Stimulated activated CD4-positive, alpha-beta T cell treated with anti-CD3 and anti-CD28 coated beads, Interleukin-4, amount 100 ng/mL, for 48 hours (primary cell): ENCODE results near the gene SCAP.
"Not testable (repeated sequence)": the region's sequence is repeated elsewhere in the genome, so short reads cannot be mapped to it uniquely, and the experiment has no call there.

Experiments
- DNase-seq, 2 donors: peaks; one replicate each; pipeline ENCODE4 v3.0.0-alpha.2; 2020; ENCODE audit warnings: low read depth in 2 of 2

The SCAP gene

DNA sequence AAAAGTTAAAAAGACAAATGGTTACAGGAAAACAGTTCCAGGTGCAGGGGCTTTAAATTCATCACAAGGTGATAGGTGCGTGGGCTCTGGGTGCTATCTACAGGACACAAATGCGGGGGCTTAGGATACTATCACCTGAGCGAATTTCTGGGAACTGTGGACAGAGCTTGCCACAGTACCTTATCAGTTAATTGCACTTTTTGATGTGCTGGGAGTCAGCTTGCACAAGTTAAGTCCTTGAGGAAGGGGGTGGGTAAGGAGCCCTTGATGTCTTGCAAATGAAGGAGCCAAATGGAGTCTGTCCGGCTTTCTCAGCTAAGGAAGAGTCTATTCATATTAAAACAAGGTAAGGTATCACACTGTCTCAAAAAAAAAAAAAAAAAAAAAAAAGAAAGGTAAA lies 6.0 kb upstream of the SCAP start:
- not testable (repeated sequence) for DNase-seq

DNA sequence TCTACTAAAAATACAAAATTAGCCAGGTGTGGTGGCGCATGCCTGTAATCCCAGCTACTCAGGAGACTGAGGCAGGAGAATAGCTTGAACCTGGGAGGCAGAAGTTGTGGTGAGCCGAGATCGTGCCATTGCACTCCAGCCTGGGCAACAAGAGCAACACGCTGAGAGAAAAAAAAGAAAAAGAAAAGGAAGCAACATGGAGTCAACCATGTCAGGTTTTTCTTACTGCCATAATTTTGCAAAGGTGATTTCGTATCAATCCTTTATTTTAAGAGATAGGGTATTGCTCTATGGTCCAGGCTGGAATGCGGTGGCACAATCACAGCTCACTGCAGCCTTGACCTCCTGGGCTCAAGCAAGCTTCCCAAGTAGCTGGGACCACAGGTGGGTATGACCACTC lies 4.5 kb upstream of the SCAP start:
- not testable (repeated sequence) for DNase-seq

DNA sequence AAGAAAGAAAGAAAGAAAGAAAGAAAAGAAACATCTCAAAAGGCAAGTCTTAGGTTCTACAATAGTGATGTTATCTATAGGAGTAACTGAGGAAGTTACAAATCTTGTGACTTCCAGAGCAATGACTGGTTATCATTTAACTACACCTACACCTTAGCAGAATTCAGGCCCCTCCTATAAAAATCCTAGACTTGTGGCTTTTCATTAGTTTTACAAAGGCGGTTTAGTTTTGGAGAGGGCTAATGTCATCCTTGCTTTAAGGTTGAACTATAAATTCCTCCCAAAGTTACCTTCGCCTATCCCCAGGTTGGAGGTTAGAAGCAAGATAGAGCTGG lies 4.1 kb upstream of the SCAP start:
- no peak for DNase-seq

DNA sequence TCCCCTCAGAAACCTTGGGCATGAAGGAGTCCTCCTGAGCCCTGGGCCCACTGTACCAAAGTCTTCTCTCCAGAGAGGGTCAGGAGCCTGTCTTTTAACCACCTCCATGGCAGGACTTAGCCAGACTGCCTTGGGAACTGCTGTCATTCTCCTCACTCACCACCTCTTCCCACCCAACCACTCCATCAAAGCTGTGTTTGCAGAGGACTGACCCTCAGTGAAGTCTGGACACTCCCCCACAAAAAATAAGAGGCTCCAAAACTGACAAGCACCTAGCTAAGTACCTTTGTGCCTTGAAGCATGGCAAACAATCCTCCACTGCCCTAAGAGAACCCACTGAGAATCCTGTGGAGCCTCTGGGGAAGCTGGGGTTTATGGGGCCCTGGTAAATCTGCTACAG lies 2.3 kb upstream of the SCAP start:
- no peak for DNase-seq

DNA sequence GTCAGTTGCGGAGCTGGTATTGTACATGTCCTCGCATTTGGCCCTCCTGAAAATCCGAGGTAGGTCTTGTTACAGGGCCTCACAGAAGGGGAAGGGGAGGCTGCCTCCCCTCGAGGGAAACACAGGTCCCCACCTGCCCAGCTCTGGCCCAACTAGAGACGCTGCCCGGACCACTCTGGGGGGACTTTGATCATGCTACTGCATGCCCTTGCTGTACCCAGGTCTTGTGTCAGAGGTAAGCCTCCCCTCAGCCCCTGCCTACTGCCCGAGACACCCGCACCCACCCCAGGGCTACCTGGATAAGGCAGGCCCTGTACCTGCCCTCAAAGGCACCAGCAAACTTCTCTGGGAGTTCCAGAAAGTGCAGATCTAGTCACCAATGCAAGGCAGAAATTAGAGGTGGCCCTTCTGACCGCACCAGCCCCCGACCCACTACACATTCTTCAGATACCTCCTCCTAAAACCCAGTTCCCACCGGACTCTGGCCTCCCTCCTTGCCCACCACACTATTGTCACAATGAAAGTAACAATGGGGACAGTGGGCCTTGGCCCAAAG lies 981 bp upstream of the SCAP start:
- no peak for DNase-seq

DNA sequence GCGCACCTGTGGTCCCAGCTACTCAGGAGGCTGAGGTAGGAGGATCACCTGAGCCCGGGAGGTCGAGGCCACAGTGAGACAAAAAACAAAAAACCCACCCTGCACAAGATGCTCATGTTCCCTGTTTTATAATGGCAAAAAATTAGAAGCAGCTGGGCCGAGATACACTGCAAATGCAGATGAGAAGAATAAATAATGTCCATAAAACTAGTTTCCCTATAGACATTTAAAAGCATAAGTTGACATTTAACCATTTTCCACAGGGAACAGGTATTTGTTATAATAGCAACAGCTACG lies 537 bp upstream of the SCAP start:
- DNase-seq, result no peak

DNA sequence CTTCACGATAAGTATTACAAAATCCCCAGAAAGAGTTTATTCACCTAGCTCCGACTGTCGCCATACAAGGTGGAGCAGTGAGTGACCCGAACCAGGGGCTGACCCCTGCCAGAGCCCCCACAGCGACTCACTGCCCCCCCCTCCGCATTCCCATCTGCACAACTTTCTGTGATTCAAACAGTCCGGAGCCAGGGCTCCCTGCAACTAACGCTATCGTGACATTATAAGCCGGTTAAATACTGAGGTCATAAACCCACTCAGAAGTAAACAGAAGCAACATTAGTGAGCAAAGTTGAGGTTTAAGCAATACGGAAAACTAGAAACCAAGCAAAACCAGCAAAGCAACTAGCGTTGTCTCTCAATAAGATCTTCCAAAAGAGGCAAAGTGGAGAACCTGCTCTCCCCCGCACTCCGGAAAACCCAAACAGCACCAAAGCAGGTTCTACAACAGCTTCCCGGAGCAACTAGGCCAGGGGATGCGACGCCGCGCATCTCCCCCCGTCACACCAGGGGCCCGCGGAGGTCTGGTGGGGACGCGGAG lies 642 bp downstream of the SCAP start:
- DNase-seq, result peak in 1 of 2 donors; percentile 22

DNA sequence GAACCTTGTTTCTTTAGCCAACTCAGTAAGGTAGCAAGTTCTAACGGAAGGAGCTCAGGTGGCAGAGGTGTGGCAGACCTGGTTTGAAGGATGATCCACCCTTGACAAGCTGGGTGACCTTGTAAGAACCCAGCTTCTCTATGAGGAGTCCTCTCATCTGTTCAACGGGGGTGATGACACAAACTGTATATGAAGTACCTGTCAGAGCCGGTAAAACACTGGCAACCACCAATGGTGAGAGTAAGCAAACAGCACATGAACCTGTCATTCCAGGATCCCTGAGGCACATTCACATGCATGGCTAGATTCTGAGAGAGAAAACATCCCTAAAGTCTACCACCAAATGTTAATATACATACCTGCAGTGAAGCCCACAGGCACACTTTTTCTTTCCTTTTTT lies 2.4 kb downstream of the SCAP start:
- no peak for DNase-seq

DNA sequence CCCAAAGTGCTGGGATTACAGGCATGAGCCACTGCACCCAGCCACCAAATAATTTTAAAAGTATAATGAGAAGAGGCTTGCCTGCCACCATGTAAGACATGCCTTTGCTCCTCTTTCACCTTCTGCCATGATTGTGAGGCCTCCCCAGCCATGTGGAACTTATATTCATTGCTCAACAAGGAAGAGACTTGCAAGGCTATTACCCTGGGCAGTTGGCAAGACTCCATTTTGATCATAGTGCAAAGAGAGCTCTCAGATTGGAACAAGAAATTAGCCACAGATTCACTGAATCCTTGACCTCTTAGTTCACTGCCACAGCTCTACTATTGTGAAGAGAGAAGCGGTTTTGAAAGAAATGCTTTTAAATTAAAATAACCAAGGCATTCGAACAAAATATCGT lies 6.1 kb downstream of the SCAP start:
- no peak for DNase-seq

DNA sequence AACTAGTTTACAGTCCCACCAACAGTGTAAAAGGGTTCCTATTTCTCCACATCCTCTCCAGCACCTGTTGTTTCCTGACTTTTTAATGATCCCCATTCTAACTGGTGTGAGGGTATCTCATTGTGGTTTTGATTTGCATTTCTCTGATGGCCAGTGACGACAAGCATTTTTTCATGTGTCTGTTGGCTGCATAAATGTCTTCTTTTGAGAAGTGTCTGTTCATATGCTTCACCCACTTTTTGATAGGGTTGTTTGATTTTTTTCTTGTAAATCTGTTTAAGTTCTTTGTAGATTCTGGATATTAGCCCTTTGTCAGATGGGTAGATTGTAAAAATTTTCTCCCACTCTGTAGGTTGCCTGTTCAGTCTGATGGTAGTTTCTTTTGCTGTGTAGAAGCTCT lies 7.4 kb downstream of the SCAP start:
- not testable (repeated sequence) for DNase-seq

DNA sequence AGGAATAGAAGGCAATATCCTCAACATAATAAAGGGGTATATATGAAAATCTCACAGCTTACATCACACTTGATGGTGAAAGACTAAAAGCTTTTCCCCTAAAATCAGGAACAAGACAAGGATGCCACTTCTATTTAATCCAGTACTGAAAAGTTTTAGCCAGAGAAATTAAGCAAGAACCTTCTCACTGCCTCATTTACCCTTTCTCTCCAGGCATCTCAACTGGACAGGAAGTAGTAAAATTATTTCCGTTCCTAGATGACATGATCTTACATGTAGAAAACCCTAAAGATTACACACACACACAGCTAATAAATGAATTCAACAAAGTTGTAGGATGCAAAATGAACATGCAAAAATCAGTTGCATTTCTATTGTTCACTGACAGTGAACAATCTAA lies 11.2 kb downstream of the SCAP start:
- no peak for DNase-seq

DNA sequence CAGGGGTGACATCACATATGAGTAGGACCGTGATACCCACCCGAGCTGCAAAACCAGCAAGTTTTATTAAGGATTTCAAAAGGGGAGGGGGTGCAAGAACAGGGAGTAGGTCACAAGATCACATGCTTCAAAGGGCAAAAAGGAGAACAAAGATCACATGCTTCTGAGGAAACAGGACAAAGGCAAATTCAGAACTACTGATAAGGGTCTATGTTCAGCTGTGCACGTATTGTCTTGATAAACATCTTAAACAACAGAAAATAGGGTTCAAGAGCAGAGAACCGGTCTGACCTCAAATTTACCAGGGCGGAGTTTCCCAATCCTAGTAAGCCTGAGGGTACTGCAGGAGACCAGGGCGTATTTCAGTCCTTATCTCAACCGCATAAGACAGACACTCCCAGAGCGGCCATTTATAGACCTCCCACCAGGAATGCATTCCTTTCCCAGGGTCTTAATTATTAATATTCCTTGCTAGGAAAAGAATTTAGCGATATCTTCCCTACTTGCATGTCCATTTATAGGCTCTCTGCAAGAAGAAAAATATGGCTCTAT lies 16.1 kb downstream of the SCAP start:
- DNase-seq, result not testable (repeated sequence)

DNA sequence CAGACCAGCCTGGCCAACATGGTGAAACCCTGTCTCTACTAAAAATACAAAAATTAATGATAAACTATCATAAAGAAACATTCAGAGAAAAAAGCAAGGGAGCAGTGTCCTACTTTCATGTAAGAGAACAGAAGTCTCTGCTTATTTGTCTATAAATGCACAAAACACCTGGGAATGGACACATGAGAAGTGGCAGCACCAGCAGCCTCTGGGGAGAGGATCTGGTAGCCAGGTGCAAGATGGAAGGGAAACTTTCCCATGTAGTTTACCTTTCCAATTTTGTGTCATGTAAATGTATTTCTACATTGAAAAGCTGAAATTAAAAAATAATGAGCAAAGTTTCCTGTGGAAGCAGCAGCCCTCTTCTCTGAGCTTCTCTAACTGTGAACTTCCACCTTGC lies 18.8 kb downstream of the SCAP start:
- no peak for DNase-seq

DNA sequence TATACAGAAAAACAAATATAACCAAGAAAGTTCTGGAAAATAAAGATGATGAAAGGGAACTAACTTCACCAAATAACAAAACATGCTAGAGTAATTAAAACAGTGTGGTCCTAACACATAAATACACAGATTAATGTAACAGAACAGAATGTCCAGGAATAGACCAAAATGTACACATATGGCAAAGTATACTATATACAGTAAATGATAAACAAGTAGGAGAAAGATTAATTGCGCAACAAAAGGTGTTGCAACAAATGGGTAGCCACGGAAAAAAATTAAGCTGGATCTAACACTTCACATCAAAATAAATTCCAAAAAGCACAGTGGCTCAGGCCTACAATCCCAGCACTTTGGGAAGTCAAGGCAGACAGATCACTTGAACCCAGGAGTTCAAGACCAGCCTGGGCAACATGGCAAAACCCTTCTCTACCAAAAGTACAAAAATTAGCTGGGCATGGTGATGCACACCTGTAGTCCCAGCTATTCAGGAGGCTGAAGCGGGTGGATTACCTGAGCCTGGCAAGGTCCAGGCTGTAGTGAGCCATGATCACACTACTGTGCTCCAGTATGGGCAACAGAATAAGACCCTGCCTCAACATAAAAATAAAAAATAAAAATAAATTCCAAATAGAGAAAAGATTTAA lies 19.8 kb downstream of the SCAP start:
- DNase-seq, result no peak

DNA sequence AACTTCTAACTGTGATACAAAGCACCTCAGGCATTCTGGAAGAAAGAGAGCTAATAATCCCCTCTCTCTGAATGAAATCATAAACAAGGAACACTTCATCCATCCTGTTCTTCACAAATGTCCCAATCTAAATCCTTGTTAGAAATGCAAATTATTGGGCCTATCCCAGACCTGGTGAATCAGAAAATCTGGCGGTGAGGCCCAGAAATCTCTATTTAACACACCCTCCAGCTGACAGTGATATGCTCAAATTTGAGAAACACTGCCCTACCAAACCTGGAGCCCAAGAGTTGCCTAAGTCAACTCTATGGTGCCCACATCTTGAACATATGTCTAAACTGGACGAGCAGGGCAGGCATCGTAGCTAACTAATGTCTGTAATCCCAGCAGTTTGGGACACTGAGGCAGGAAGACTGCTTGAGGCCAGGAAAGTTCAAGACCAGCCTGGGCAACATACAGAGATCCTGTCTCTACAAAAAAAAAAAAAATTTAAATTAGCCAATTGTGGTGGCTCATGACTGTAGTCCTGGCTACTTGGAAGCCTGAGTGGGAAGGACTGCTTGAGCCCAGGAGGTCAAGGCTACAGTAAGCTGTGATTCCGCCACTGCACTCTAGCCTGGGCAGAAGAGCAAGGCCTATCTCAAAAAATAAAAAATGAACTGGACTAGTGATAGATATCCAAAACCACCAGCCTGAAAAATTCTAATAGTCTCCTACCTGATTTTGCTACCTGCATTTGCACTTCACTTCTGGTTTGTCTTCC lies 23.1 kb downstream of the SCAP start:
- DNase-seq, result no peak

DNA sequence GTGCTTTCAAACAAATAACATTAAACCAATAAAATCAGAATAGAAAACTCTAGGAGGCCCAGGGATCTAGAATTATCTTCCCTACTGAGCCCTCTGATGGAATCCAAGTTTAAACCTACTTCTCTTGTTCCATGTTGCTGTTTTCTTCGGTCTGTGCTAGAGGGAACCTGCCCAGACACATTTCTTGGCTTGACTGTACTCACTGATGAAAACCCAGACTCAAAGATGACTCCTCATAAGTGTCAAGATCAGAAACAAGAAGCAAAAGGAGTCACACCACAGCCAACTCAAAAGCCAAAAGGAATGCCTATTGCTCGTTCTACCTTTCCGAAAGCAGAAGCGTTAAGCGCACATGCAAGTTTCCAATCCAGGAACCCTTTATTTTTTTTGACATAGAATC lies 31.6 kb downstream of the SCAP start:
- no peak for DNase-seq

DNA sequence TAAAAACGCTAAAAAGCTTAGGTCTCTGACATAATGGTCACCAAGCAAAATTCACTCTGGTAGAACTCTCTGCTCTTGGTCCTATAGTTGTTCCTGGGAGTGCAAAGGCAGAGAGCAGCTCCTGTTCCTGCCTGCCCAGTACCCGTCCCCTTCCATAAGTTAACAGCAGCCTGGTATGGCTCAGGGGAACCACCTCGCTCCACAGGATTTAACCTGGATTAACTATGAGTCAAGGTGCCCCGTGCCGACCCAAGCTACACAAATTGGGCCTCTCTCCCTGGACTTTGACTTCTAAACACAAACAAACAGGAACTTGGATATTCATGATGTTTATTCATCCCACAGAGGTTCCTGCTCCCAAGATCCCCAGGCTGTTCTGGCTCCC lies 32.1 kb downstream of the SCAP start:
- DNase-seq, result no peak

DNA sequence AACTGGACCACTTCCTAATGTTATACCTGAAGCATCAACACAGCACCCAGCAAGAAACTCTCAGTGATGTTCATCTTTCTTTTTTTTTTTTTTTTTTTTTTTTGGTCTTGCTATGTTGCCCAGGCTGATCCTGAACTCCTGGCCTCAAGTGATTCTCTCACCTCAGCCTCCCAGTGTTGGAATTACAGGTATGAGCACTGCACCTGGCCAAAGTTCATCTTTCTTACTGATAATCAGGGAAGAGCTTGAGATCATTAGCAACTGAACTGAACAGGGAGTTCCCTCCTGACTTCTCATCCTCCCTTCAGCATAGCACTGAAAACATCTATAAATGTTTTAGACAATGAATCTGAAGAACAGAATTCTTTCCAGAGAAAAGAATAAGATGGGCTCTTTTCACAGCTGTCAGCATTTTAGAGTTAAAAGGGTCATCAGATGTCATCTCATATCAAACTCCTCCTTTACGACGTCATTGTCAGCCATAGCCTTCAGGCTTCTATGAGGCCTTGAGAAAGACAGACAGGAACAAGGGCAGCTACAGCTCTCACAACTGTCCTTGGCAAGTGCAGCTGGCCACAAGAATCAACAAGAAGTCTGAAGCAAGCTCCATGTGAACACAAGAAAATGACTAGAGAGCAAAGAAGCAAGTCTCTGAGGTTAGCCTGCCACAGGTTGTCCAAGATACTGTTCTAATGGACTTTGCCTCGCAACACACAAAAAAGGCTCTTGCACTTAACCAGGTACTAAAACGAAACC lies 33.8 kb downstream of the SCAP start:
- DNase-seq, result no peak

DNA sequence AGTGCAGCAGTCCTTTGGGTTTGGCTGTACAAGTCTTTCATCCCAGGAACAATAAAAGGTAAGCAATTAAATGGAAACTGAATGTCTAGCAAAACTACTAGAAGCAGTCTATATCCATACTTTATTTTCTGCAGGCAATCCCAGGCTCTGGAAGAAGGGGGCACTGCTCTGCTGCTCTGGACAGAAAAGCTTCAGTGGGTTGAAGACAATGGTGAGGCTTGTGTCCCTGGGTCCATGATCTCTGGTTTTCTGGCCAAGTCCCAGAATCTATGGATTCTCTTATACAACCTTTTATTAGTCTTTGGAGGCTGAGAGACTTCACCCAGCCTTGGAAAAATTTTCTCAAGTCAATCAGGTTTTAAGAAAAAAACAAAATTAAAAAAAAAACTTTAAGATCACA lies 35.6 kb downstream of the SCAP start:
- DNase-seq, result no peak

DNA sequence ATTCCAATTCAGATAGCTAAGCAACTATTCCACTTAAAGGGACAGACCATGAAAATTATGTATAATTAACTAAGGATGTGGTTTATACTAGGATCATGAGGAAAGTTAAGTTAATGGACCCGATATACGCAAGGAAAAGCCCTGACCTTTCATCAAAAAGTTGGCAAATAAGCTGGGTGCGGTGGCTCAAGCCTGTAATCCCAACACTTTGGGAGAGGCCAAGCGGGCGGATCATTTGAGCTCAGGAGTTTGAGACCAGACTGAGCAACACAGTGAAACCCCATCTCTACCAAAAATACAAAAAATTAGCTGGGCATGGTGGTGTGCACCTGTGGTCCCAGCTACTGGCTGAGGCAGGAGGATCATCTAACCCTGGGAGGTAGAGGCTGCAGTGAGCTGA lies 39.6 kb downstream of the SCAP start:
- DNase-seq, result no peak

DNA sequence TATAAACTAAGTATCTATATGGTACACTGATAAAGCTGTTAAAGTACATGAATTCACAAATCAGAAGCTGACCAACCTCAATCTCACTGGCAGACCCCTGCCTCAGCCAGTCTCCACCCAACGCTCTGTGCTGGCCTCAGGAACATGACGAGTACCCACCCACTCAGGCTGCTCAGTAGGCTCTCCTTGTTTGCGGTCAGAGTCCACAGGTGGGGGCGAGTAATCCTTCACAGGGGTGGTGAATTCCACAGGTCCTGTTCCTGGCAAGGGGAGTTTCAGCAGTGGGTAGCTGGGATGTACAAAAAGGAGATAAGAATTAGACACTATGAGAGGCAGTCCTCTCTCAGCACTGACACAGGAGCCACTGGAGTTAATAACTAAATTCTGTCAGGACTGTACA lies 40.9 kb downstream of the SCAP start:
- no peak for DNase-seq

DNA sequence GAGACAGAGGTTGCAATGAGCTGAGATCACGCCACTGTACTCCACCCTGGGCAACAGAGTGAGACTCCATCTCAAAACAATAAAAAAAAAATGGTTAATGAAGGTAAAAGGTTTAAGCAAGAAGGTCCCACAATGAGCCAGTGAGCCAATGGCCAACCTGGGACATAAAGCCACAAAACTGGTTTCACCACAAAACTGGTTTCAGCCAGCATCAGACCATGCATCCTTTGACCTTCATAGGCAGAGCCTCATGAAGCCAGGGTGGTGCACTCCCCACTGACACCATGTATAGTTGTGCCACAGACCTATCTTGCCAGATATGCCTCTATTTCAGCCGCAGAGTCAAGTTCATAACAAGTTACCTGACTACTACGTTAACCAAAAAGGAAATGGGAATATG lies 41.9 kb downstream of the SCAP start:
- no peak for DNase-seq

DNA sequence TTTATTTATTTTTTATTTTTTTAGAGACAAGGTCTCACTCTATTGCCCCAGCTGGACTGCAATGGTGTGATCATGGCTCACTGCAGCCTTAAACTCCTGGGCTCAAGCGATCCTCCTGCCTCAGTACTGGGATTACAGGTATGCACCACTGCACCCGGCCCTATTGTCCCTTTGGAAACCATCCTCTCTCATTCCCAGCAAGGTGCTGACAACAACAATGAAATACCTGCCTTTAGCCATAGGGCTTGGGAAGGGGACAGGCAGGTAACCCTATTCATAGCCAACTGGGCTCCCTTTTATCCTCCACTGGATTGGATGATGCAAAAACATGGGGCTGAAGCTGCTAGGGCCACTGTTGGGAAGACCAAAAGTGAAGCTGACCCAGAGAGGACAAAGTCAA lies 43.1 kb downstream of the SCAP start:
- no peak for DNase-seq
